ENCODE data around the gene THSD4.

The THSD4 gene

DNA sequence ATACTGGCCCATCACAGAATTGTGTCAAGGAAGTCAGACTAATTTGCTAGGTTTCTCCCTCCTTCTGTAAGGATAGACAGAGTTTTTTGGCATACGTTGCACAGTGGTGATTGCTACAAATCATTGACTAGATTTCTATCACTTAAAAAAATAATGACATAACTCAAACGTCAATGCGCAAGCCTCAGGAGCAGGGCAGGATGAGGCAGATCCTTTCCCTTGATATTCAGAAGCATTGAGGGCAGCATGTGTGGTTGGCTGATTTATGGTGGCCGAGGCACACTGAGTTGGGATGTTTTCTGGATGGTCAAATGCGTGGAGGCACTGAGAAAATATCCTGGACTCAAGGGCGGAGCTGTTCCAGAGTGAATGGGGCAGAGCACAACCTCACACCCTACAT, 14.4 kb downstream of the THSD4 start:
- TF ChIP-seq, protein P1, sequence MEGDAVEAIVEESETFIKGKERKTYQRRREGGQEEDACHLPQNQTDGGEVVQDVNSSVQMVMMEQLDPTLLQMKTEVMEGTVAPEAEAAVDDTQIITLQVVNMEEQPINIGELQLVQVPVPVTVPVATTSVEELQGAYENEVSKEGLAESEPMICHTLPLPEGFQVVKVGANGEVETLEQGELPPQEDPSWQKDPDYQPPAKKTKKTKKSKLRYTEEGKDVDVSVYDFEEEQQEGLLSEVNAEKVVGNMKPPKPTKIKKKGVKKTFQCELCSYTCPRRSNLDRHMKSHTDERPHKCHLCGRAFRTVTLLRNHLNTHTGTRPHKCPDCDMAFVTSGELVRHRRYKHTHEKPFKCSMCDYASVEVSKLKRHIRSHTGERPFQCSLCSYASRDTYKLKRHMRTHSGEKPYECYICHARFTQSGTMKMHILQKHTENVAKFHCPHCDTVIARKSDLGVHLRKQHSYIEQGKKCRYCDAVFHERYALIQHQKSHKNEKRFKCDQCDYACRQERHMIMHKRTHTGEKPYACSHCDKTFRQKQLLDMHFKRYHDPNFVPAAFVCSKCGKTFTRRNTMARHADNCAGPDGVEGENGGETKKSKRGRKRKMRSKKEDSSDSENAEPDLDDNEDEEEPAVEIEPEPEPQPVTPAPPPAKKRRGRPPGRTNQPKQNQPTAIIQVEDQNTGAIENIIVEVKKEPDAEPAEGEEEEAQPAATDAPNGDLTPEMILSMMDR (IDR thresholded peaks at IDR 0.05; ENCODE audit: extremely low read depth, missing control alignments) = no peak
- no peak for DNase-seq (ENCODE audit: low spot score)

DNA sequence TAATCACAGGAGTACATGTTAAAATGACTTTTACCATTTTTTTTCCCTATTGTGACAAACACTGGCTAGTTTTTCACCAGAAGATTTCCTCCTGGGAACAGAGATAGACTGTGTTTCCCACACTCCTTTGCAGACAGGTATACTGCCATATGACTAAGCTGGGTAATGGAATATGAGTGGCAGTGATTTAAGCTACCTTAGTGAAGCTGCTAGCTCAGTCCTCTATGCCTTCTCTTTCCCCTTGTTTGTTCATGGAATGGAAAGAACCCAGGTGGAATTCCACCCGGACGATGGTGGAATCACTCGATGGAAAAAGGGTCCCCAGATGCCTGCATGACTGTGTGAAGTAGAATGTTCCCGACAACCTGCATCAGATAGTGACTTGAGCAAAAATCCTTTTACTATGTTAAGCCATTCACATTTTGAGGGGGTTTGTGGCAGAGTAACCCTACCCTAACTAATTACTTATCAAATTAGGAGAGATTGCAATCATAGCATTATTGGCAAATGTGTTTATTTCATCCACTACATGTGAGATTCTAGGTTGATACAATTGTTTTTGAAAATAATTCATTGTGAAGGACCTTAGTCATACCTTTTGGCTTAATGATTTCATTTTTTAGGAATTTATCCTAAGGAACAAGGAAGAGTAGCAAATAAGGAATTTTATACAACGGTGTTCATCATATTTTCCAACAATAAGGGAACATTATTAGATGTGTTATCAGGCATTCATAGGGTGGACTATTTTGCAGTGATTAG, 16.5 kb downstream of the THSD4 start:
- no peak for DNase-seq (ENCODE audit: low spot score)
- TF ChIP-seq, protein P1 (IDR thresholded peaks at IDR 0.05; ENCODE audit: extremely low read depth, missing control alignments) = no peak

DNA sequence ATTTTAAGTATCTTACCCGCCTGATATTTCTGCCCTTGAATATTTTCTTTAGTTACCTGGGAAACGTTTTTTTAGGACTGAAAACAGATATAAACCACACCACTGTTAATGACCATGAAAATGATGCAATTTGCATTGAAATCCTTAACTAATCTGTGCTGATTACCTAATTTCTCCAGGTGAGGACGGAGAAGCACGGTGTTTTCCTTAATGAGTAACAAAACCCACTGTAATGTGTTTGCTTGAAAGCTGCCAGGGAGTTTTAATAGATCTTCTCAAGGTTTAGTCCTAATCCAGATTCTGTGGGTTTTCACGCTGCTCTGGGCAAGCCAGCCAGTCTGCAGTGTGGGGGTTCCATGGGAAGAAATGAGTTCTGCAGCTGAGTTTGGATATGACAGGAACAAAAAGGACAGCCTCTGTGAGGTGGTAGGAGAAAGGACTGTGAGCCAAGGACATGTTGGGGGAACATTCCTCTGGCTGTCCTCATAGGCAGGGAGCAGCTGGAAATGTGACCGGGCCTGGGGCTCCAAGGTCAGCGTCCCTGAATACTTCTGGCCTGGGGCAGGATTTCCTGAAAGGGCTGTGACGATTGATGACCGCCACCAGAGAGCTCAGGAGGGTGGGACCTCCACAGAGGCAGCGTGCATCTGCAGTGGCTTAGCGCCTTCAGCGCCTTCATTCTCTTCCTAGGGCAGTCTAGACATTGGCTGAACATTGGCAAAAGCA, 18.6 kb downstream of the THSD4 start:
- TF ChIP-seq, protein P1 (IDR thresholded peaks at IDR 0.05; ENCODE audit: extremely low read depth, missing control alignments) = no peak
- DNase-seq (ENCODE audit: low spot score) = no peak

DNA sequence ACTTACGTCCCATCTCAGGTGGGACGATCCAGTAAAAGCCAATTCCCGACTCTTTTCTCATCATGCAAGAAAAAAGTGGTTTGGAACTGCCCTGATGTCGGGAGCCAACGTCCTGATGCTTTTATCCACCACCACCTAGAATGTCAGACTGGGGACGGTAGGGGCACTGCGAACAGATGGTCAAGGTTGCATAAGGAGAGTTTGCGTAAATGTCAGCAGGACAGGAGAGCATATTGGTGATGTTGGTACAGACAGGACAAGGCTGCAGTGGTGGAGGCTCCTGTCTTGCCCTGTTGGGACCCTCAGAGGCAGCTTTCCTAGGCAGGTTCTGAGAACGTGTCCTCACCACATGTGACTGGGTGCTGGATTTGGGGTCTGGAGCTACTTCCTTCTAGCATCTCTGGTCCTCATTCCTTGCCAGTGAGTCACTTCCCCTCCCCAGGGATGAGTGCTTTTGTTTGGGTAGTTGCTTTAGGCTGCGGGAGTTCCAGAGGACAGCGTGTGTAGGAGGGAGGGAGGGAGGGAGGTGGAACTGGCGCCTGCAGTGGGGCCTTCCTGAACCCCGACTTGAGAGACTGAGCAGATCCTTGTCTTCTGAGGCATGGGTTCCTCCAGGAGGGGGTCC, 21.0 kb downstream of the THSD4 start:
- TF ChIP-seq, protein P1 (IDR thresholded peaks at IDR 0.05; ENCODE audit: extremely low read depth, missing control alignments) = no peak
- no peak for DNase-seq (ENCODE audit: low spot score)

DNA sequence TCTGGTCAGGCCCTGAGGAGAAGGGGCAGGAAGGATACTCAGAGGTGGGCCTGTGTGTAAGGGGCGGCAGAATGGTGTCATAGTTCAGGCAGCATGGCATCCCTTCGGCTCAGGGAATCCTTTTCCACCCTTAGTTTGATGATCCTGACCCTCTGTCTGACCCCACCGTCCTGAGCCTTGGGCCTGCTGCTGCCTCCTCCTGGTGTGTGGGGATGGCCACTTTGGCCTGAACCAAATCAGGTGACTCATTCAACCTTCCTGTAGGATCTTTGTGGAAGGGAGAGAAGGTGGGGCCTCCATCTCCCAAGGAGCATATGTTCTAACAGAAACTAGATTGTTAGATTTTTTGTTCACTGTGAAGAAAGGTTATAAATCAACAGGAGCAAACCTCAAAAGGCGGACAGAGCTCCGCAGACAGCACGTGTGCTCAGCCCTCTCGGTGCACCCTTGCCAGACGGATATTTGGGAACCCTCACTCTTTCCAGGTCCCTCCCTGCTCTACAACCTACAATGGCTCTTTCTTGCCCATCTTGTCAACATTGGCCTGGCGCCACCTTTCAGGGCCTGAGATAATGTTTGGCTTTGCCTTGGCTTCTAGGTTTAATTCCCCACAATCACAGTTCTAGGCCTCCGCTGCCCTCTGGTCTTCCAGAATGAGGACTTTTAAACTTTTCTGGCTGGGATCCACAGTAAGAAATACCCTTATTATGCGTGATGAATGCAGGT, 21.7 kb downstream of the THSD4 start:
- TF ChIP-seq, protein P1 (IDR thresholded peaks at IDR 0.05; ENCODE audit: extremely low read depth, missing control alignments) = no peak
- no peak for DNase-seq (ENCODE audit: low spot score)

DNA sequence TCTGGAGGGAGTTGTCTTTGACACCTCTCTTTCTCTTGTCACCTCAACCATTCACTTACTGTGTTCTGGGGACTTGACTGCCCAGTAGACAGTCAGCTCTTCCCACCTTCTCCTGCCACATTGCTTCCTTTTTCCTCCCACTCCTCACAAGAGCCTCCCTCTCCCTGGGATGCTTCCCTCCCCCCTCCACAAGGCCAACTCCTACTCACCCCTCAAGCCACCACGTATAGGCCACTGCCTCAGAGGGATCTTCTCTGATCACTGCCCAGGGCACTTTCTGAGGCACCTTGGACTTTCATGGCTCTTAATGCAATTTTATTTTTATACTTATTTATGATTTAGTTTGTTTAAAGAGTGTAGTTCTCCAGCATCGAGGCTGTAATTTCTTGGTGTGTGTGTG, 23.2 kb downstream of the THSD4 start:
- TF ChIP-seq, protein P1 (IDR thresholded peaks at IDR 0.05; ENCODE audit: extremely low read depth, missing control alignments) = no peak
- no peak for DNase-seq (ENCODE audit: low spot score)

Measured in GM20000 (cell line).